ENCODE results near the gene RGCC.
"Not testable (repeated sequence)": the region's sequence is repeated elsewhere in the genome, so short reads cannot be mapped to it uniquely, and the experiment has no call there.

Gene RGCC

DNA sequence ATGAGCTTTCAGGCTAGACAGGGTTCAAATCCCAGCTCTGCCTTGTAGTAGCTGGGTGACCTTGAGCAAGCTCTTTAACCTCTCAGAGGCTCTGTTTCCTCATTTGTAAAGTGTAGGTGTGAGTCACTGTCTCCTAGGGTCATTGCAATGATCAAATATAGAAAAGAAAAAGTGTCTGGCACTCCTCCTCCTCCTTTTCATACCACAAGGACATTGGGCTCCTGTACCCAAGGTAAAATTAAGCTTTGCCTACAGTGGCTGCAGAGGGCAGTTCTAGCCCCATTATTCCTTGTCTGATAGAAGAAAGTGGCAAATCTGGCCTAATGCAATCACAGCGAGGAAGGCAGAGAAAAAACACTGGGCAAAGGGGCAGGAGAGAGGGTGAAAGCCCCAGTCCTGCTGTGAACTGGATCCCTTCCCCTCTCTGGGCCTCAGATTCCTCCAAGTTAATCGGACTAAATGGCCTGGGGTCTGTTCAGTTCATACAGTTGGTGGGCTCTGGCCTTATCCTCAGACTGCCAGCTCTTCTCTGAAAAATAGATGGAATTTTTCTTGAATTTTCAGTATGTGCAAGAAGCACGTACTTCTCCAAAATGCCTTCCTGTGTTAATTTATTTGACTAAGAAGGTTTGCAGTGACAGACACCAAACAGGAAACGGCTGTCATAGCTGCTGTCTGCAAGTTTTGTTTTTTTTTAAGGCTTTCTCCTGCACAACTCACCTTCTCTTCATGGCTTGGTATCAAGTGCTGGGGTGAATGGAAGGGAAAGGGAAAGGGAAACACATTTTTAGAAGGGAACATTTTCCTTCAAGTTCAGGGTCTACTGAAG lies 35.3 kb downstream of the RGCC start:
- DNase-seq, result no peak

- no peak for DNase-seq
Observed at GRCh38 chr13:41494202-41494601, 36.9 kb downstream of the RGCC start.

GRCh38 chr13:41495044-41495443 lies 37.7 kb downstream of the RGCC start:
- no peak for DNase-seq

GRCh38 chr13:41496420-41497234 lies 39.3 kb downstream of the RGCC start:
- no peak for DNase-seq

DNA sequence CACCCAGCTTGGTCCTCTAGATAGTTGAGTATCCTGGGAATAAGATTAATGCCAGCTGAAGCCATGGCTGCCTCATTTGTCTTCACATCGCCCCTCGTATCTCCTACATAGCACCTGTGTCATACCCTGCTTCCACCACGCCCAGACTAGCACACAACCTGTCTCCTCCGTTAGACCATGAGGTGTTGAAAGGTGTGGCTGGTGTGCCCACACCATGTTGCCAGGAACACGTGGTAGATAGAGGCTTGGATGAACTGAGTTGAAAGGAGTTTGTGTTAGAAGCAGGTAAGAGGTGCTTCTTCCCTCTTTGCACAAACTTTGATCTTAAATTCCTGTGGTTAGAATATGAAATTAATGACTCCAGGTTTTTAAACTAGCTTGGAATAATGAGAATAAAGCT lies 40.1 kb downstream of the RGCC start:
- no peak for DNase-seq

GRCh38 chr13:41499452-41499851 lies 42.1 kb downstream of the RGCC start:
- no peak for DNase-seq

- DNase-seq, result no peak
Observed at GRCh38 chr13:41500511-41500910, 43.2 kb downstream of the RGCC start.

DNA sequence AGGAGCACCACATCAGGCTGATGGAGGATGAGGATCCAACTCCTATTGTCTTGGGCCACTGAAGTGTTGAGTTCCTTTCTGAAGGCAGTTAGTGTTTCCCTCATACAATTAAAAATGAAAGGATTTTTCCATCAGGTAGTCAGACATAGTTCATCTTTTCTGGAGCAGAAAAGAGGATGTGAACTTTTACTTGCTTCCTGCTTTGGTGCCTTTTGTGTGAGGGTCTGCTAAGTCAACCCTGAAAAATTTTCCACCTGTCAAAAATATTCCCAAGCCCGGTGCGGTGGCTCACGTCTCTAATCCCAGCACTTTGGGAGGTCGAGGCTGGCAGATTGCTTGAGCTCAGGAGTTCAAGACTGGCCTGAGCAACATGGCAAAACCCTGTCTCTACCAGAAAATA lies 43.9 kb downstream of the RGCC start:
- DNase-seq, result no peak

DNA sequence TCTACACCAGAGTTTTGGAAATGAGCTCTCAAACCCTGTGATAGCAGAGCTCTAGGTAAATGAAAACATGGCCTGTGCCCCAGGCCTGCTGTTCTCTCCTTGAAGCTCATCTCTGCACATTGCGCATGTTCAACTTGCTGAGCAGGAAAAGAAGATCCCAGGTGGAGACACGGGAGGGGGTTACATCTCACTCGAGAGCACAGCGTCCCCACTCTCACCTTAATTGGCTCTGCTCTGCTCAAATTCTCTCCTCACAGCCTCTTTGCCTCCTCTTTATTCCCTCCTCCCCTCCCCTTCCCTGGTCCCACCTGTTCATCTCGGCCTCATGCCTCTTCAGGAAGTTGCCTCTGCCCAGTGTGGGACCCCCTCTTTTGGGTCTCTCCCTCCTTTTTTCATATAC lies 44.7 kb downstream of the RGCC start:
- DNase-seq, result no peak

DNA sequence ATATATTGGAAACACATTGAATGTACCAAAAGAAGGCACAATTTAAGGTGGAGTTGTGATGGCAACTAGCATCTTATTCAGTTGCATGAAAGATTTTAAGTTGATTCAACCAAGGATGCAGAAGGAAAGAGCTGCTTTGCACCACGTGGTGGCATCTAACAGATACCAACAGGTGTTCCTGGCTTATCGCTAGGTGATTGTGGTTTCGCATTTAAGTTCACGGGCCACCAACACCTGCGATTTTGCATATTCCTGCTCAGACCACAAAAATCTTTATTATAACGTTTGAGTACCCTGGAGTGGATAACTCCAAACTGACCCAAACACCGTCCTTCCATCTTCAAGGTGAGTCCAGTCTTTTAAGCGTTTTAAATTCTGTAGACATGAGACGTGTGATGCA lies 45.3 kb downstream of the RGCC start:
- no peak for DNase-seq

- no peak for DNase-seq
Observed at GRCh38 chr13:41503356-41503755, 46.0 kb downstream of the RGCC start.

GRCh38 chr13:41504657-41505056 lies 47.3 kb downstream of the RGCC start:
- DNase-seq, result not testable (repeated sequence)

- DNase-seq, result no peak
Observed at GRCh38 chr13:41505209-41505835, 48.0 kb downstream of the RGCC start.

- DNase-seq, result no peak
Observed at GRCh38 chr13:41506312-41506711, 49.0 kb downstream of the RGCC start.

DNA sequence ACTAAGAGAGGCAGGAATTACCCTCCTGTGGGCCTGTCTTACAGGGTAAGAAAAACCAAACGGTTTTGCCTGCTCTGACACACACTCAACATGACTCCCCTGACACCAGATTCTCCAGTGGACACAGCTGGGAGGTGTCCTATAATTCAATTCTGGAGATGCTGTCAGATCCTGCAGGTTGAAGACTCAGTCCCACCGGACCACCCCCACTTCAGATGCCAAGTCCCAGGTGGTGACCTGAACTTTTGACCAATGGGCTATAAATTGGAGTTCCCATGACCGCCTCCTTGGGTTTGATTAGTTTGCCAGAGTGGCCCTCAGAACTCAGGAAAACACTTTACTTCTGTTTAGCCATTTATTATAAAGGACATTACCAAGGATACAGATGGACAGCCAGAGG lies 52.6 kb downstream of the RGCC start:
- DNase-seq, result no peak

DNA sequence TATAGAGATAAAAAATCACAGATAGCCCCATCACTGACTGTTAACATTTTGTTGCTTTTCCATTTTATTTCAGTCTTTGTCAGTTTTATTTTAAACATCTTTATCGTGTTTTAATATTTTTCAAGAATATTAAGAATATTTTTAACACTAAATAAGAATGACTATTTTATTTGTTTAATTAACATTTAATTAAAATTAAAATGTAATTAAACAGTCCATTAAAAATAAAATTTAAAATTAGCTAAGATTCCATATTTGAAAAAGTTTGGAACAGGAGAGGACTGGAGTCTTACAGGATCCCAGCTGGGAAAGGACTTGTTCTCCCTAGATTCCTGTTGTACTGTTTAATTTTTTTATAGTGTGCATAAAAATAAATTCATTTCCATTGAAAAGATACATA lies 54.5 kb downstream of the RGCC start:
- no peak for DNase-seq

- no peak for DNase-seq
Observed at GRCh38 chr13:41512441-41512840, 55.1 kb downstream of the RGCC start.

GRCh38 chr13:41513600-41513999 lies 56.2 kb downstream of the RGCC start:
- no peak for DNase-seq

- no peak for DNase-seq
Observed at GRCh38 chr13:41514853-41515395, 57.6 kb downstream of the RGCC start.

GRCh38 chr13:41515491-41516139 lies 58.3 kb downstream of the RGCC start:
- no peak for DNase-seq

DNA sequence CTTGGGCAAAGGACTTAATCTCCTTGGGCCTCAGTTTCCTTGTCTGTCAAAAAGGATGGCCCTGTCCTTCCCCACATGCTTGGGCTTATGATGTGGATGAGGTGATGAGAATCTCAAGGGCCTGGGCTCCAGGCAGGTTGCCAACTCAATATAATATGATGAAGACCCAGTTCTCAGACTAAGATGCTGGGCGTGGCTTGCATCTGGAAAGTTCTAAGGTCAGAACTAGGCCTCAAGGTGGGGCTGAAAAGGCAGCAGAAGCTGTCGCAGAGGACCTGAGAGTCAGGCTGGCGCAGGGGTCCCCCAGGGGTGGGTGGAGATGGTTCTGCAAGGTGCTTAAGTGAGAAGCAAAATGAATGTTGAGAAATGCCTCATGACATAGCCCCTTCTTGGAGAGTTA lies 58.8 kb downstream of the RGCC start:
- DNase-seq, result no peak

DNA sequence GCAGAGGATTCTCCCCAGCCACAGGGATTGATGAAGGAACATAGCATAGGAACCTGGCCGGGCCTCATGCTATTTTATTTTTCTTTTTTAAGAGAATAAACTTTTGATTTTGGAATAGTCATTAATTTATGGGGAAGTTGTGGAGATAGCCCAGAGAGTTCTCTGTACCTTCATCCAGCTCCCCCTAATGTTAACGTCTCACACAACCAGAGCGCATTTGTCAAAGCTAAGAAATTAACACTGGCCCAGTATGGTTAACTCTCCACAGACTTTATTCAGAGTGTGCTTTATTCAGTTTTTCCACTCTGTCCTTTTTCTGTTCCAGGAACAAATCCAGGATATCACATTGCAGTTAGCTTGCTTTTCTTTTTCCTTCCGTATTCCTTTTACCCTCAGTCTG lies 59.4 kb downstream of the RGCC start:
- DNase-seq, result no peak
